ENCODE data around the gene RASAL2. TPM values are rescaled to one million over a fixed set of nuclear protein-coding genes. Genes with fewer than 3 reads are reported as not detected.
A peak's percentile ranks its signal among the peaks of the same experiment; 100 is the strongest.

RASAL2 gene
- total and polyA plus RNA-seq, 4 donors = 21.6 to 32.6 (median 28.7) TPM

DNA sequence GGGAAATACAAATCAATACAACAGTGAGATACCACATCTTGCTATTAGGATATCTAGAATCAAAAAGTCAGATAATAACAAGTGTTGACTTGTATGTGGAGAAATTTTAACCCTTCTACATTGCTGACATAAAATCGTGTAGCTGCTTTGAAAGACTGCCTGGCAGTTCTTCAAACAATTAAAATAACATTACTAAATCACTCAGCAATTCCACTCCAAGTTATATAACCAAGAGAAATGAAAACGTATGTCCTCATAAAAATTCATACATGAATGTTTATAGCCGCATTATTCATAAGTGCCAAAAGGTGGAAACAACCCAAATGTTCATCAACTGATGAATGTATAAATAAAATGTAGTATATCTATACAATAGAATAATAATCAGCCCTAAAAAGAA lies 164.6 kb downstream of the RASAL2 start:
- Histone ChIP-seq H3K27me3 (ENCODE audit: control insufficient read depth, insufficient read depth, low read length) (no peaks in the 10 kb centered on the region), H3K4me1 (ENCODE audit: control insufficient read depth, insufficient read depth, low read length) (no peaks in the 10 kb centered on the region), H3K27ac (ENCODE audit: low read depth, low read length) (no peak overlapping the region), H3K36me3 (ENCODE audit: control insufficient read depth, insufficient read depth, low read length) (no peaks in the 10 kb centered on the region), H3K9me3 (ENCODE audit: control insufficient read depth, insufficient read depth, low read length) (peaks cover 2% of the 10 kb centered on the region), H3K4me3 (ENCODE audit: low read depth, low read length) (no peak overlapping the region)
- no peak for DNase-seq (ENCODE audit: low read depth in 4 of 6, low spot score in 6 of 6)
- no CpG with 5 or more reads among the region's 3 CpGs for WGBS (ENCODE audit: insufficient coverage)

DNA sequence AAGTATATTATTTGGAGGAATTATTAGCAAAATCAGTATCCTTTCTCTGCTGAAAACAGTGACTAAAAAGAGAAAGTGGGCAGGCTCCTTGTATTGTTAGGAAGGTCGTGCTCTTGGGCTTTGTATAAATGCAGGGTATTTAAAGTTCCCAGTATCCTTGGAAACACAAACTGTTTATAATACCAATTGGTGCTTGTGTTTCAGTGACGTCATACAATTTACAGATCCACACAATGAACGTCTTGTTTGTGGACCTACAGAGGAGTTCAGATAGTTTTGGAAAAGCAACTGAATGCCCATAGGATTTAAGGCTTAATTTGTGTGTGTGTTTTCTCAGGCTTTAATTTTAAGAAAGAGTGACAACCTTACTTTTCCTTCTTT lies 168.2 kb downstream of the RASAL2 start:
- DNase-seq (ENCODE audit: low read depth in 4 of 6, low spot score in 6 of 6) = peak in 4 of 6 donors; percentile 22 to 82 (median 68)
- H3K27ac ChIP-seq (ENCODE audit: low read depth, low read length) = peak overlapping the region; percentile 75
- no peaks in the 10 kb centered on the region for H3K4me1 ChIP-seq (ENCODE audit: control insufficient read depth, insufficient read depth, low read length)
- no peak overlapping the region for H3K4me3 ChIP-seq (ENCODE audit: low read depth, low read length)
- H3K9me3 ChIP-seq (ENCODE audit: control insufficient read depth, insufficient read depth, low read length) = no peaks in the 10 kb centered on the region
- H3K36me3 ChIP-seq (ENCODE audit: control insufficient read depth, insufficient read depth, low read length) = no peaks in the 10 kb centered on the region
- H3K27me3 ChIP-seq (ENCODE audit: control insufficient read depth, insufficient read depth, low read length) = no peaks in the 10 kb centered on the region
- WGBS (ENCODE audit: insufficient coverage) = no CpG with 5 or more reads among the region's 3 CpGs

DNA sequence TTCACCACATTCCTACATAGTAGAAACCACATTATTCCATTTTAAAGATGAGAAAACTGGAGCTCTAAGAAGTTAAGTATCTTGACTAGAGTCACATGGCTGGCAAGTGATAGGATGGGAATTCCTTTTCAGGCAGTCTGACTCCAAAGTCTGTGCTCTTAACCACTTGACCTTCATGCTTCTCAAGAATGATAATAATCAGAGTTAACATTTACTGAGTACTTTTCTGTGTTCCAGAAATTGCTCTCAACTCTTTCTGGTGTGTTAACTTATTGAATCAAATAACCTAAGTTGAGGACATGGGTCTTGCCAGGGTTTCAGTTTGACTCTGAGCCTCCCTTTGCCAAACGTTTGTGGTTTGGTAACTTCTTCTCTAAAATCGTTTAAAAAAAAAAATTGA lies 169.4 kb downstream of the RASAL2 start:
- no peak for DNase-seq (ENCODE audit: low read depth in 4 of 6, low spot score in 6 of 6)
- WGBS (ENCODE audit: insufficient coverage) = 33% methylated on average over 1 of the region's 2 CpGs
- Histone ChIP-seq H3K36me3 (ENCODE audit: control insufficient read depth, insufficient read depth, low read length) (no peaks in the 10 kb centered on the region), H3K27me3 (ENCODE audit: control insufficient read depth, insufficient read depth, low read length) (no peaks in the 10 kb centered on the region), H3K4me1 (ENCODE audit: control insufficient read depth, insufficient read depth, low read length) (no peaks in the 10 kb centered on the region), H3K9me3 (ENCODE audit: control insufficient read depth, insufficient read depth, low read length) (no peaks in the 10 kb centered on the region), H3K4me3 (ENCODE audit: low read depth, low read length) (no peak overlapping the region), H3K27ac (ENCODE audit: low read depth, low read length) (no peak overlapping the region)

DNA sequence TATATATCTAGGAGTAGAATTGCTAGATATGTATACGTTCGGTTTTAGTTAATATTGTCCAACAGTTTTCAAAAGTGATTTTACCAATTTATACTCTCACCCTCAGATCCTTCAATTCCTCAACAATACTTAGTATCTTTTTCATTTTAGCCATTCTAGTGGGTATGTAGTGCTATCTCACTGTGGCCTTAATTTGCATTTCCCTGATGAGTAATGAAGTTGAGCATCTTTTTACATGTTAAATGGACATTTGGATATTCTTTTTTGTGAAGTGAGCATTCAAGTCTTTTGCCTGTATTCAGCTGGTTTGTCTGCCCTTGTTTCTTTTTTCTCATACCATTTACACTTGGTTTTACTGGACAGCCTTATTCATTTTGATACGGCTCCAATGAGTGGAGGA lies 172.2 kb downstream of the RASAL2 start:
- WGBS (ENCODE audit: insufficient coverage) = 33% methylated on average over 1 of the region's 3 CpGs
- no peak overlapping the region for H3K4me3 ChIP-seq (ENCODE audit: low read depth, low read length)

DNA sequence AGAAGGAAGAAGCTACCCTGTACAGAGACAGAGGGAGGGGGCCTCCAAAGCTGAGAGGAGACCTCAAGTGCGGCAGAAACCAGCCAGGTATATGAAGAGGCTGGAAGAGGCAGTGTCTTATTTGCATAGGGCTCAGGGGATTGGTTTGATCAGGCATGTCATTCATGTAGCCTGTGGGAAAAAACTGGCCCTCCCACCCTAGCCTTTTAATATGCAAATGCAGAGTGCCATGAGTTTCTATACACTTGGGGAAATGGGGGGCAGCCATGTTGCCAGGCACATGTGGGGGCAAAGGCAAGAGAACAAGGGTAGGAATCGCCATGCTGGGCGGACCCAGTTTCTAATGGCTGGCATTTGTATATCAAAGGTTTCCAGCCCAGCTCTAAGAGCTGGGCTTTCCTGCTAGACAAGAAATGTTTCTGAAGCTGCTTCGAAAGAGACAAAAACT lies 172.7 kb downstream of the RASAL2 start:
- Histone ChIP-seq H3K9me3 (ENCODE audit: control insufficient read depth, insufficient read depth, low read length) (no peaks in the 10 kb centered on the region), H3K27ac (ENCODE audit: low read depth, low read length) (no peak overlapping the region), H3K36me3 (ENCODE audit: control insufficient read depth, insufficient read depth, low read length) (no peaks in the 10 kb centered on the region), H3K4me1 (ENCODE audit: control insufficient read depth, insufficient read depth, low read length) (no peaks in the 10 kb centered on the region), H3K27me3 (ENCODE audit: control insufficient read depth, insufficient read depth, low read length) (no peaks in the 10 kb centered on the region), H3K4me3 (ENCODE audit: low read depth, low read length) (no peak overlapping the region)
- DNase-seq (ENCODE audit: low read depth in 4 of 6, low spot score in 6 of 6) = peak in 1 of 6 donors; percentile 37
- 60% methylated on average over 3 of the region's 4 CpGs for whole genome bisulfite sequencing (ENCODE audit: insufficient coverage)

More for the DNA sequence above, 172.2 kb downstream of the RASAL2 start:
- Histone ChIP-seq H3K27ac (ENCODE audit: low read depth, low read length) (no peak overlapping the region), H3K27me3 (ENCODE audit: control insufficient read depth, insufficient read depth, low read length) (no peaks in the 10 kb centered on the region), H3K4me1 (ENCODE audit: control insufficient read depth, insufficient read depth, low read length) (no peaks in the 10 kb centered on the region), H3K9me3 (ENCODE audit: control insufficient read depth, insufficient read depth, low read length) (no peaks in the 10 kb centered on the region), H3K36me3 (ENCODE audit: control insufficient read depth, insufficient read depth, low read length) (no peaks in the 10 kb centered on the region)
- no peak for DNase-seq (ENCODE audit: low read depth in 4 of 6, low spot score in 6 of 6)

DNA sequence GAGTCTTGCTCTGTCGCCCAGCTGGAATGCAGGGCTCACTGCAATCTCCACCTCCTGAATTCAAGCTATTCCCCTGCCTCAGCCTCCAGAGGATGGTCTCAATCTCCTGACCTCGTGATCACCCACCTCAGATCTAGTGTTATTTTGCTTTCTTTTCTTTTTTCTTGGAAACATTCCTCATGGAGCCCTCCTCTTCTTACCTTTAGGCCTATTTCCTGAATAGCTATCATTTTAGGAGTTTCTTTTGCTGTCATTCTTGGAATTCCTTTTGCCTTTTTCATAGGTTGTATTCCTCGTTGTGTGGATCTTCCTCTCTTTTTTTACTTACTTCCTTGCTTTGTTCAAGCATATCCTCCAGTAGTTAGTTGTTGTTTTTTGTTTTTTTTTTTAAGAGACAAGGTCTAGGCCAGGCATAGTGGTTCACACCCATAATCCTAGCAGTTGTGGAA lies 173.8 kb downstream of the RASAL2 start:
- 78% methylated on average over 1 of the region's 3 CpGs for WGBS (ENCODE audit: insufficient coverage)
- DNase-seq (ENCODE audit: low read depth in 4 of 6, low spot score in 6 of 6) = no peak
- H3K36me3 ChIP-seq (ENCODE audit: control insufficient read depth, insufficient read depth, low read length) = no peaks in the 10 kb centered on the region
- H3K9me3 ChIP-seq (ENCODE audit: control insufficient read depth, insufficient read depth, low read length) = no peaks in the 10 kb centered on the region
- H3K4me3 ChIP-seq (ENCODE audit: low read depth, low read length) = no peak overlapping the region
- no peak overlapping the region for H3K27ac ChIP-seq (ENCODE audit: low read depth, low read length)
- H3K4me1 ChIP-seq (ENCODE audit: control insufficient read depth, insufficient read depth, low read length) = no peaks in the 10 kb centered on the region
- no peaks in the 10 kb centered on the region for H3K27me3 ChIP-seq (ENCODE audit: control insufficient read depth, insufficient read depth, low read length)

DNA sequence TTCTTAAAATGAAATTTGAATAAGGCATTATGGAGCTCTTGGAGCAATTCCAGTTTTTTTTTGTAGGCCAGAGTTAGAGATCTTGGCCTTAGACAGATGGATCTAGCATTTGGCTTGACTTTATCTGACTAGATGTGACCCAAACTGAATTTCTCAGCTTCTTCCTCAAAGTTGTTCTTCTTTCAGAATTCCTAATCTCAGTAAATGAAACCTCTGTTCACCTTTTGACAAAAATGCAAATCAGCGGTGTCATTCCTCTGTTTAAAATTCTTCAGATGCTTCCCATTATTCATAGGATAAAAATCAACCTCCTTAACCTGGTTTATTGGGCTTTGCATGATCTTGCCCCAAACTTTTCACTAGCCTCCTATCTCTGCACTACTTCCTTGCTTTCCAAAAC lies 177.6 kb downstream of the RASAL2 start:
- Histone ChIP-seq H3K27me3 (ENCODE audit: control insufficient read depth, insufficient read depth, low read length) (no peaks in the 10 kb centered on the region), H3K4me3 (ENCODE audit: low read depth, low read length) (no peak overlapping the region), H3K36me3 (ENCODE audit: control insufficient read depth, insufficient read depth, low read length) (no peaks in the 10 kb centered on the region), H3K9me3 (ENCODE audit: control insufficient read depth, insufficient read depth, low read length) (no peaks in the 10 kb centered on the region), H3K4me1 (ENCODE audit: control insufficient read depth, insufficient read depth, low read length) (no peaks in the 10 kb centered on the region), H3K27ac (ENCODE audit: low read depth, low read length) (no peak overlapping the region)
- DNase-seq (ENCODE audit: low read depth in 4 of 6, low spot score in 6 of 6) = no peak
- WGBS (ENCODE audit: insufficient coverage) = 100% methylated on average over 1 of the region's 1 CpG

DNA sequence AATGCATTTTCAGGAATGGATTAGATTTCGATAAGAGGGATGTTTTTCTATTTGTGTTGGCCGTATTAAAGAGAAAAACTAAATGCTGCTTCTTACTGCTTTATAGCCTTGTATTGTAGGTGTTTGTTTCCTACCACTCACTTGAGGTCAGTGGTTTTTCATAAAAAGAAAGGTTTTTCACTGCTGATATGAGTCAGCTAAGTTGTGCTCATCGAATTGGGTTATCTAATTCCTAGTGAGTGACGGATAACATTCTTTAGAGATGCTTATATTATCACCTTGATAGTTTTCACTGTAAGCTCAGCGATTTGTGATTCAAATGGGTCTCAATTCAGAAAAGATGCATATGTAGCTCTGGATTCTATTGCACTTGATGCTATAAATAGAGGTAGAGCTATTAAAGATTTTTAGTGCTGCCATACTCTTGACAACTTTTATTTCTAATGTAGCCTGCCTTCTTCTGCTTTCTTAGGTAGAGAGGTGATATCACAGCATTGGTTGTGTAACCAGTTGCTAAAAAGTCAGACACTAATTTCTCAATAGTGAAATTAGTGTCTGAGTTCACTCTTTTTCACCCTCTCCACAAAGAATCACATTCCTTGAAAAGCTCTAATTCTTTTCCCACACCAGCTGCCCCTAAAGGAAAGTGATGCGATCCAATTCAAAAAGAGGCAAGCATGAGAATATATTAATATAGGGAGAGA lies 180.0 kb downstream of the RASAL2 start:
- no peaks in the 10 kb centered on the region for H3K4me1 ChIP-seq (ENCODE audit: control insufficient read depth, insufficient read depth, low read length)
- H3K36me3 ChIP-seq (ENCODE audit: control insufficient read depth, insufficient read depth, low read length) = no peaks in the 10 kb centered on the region
- H3K4me3 ChIP-seq (ENCODE audit: low read depth, low read length) = no peak overlapping the region
- H3K27me3 ChIP-seq (ENCODE audit: control insufficient read depth, insufficient read depth, low read length) = no peaks in the 10 kb centered on the region
- no peaks in the 10 kb centered on the region for H3K9me3 ChIP-seq (ENCODE audit: control insufficient read depth, insufficient read depth, low read length)
- no peak overlapping the region for H3K27ac ChIP-seq (ENCODE audit: low read depth, low read length)
- 80% methylated on average over 2 of the region's 6 CpGs for WGBS (ENCODE audit: insufficient coverage)
- DNase-seq (ENCODE audit: low read depth in 4 of 6, low spot score in 6 of 6) = no peak

DNA sequence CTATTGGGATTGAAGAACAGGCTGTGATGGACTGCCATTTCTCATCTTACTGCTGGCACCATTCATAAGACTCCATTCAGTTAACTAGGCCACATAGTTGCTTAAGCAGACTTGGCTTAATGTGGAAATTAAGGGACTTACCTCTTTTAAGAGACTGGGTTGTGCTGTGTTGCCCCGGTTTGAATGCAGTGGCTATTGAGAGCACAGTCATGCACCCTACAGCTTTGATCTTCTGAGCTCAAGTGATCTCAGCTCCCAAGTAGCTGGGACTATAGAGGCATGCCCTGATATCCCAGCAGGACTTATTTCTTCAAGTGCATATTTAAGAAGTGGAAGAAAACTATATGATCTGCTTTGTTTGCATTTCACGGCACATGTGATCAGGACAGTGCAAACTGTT lies 181.1 kb downstream of the RASAL2 start:
- DNase-seq (ENCODE audit: low read depth in 4 of 6, low spot score in 6 of 6) = no peak
- Histone ChIP-seq H3K4me3 (ENCODE audit: low read depth, low read length) (no peak overlapping the region), H3K9me3 (ENCODE audit: control insufficient read depth, insufficient read depth, low read length) (no peaks in the 10 kb centered on the region), H3K36me3 (ENCODE audit: control insufficient read depth, insufficient read depth, low read length) (no peaks in the 10 kb centered on the region), H3K4me1 (ENCODE audit: control insufficient read depth, insufficient read depth, low read length) (no peaks in the 10 kb centered on the region), H3K27me3 (ENCODE audit: control insufficient read depth, insufficient read depth, low read length) (no peaks in the 10 kb centered on the region), H3K27ac (ENCODE audit: low read depth, low read length) (no peak overlapping the region)
- WGBS (ENCODE audit: insufficient coverage) = 73% methylated on average over 1 of the region's 2 CpGs

DNA sequence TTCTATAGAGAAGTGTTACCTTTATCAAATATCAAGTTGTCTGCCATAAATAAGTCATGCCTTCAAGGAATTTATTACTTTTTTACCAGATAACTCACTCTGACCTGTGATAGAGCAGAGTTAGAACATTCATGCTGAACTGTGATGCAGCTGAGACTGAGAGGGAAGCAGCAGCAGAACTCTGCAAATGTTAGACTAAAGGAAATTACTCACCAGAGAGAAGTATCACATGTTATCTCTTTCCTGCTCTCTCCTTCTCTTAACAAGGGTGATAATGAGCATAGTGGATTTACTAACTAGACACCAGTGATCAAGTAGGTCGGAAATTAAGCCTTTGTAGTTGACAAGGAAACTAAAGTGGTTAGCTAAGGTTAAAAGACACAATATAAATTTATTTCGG lies 181.6 kb downstream of the RASAL2 start:
- Histone ChIP-seq H3K27ac (ENCODE audit: low read depth, low read length) (no peak overlapping the region), H3K27me3 (ENCODE audit: control insufficient read depth, insufficient read depth, low read length) (no peaks in the 10 kb centered on the region), H3K9me3 (ENCODE audit: control insufficient read depth, insufficient read depth, low read length) (no peaks in the 10 kb centered on the region), H3K36me3 (ENCODE audit: control insufficient read depth, insufficient read depth, low read length) (no peaks in the 10 kb centered on the region), H3K4me1 (ENCODE audit: control insufficient read depth, insufficient read depth, low read length) (no peaks in the 10 kb centered on the region), H3K4me3 (ENCODE audit: low read depth, low read length) (no peak overlapping the region)
- no CpG with 5 or more reads among the region's 2 CpGs for WGBS (ENCODE audit: insufficient coverage)
- no peak for DNase-seq (ENCODE audit: low read depth in 4 of 6, low spot score in 6 of 6)

Data from spinal cord (tissue), 10 donors.